ENCODE measurements around the gene CFAP54. TPM values are rescaled to one million over a fixed set of nuclear protein-coding genes. Genes with fewer than 3 reads are reported as not detected.
"Not testable (repeated sequence)": the region's sequence is repeated elsewhere in the genome, so short reads cannot be mapped to it uniquely, and the experiment has no call there.

Gene CFAP54
- total and polyA plus RNA-seq, 2 experiments from 2014 or later = 0.07 to 0.76 TPM

- TF ChIP-seq ZNF462 (CRISPR knock-in tag; IDR thresholded peaks at IDR 0.05) = no peak
- no peak for TF ChIP-seq JUNB (IDR thresholded peaks at IDR 0.05; ENCODE audit: unreplicated experiment)
- TF ChIP-seq NANOG (IDR thresholded peaks at IDR 0.05; ENCODE audit: borderline replicate concordance) = no peak
- no peak for TF ChIP-seq REST (IDR thresholded peaks at IDR 0.05; ENCODE audit: unreplicated experiment)
- no peak for TF ChIP-seq ZNF114 (CRISPR knock-in tag; IDR thresholded peaks at IDR 0.05)
Observed at GRCh38 chr12:96493106-96493505, 3.7 kb downstream of the CFAP54 start (continued).

- H3K4me1 ChIP-seq (ENCODE audit: insufficient read depth); H3K27me3 ChIP-seq (ENCODE audit: insufficient read depth); H3K9me3 Mint-ChIP-seq; H3K4me2 ChIP-seq; H3K27ac ChIP-seq (ENCODE audit: low read depth); ATAC-seq; H4K20me1 ChIP-seq (replicated peaks; ENCODE audit: insufficient read depth); H3K4me3 Mint-ChIP-seq; H3K9me2 ChIP-seq (ENCODE audit: insufficient read depth); H3K27me3 Mint-ChIP-seq (ENCODE audit: insufficient read depth, low read depth, poor library complexity); H3K79me2 ChIP-seq (replicated peaks; ENCODE audit: insufficient read depth); H3K27ac Mint-ChIP-seq; DNase-seq (ENCODE audit: low spot score); H3F3A ChIP-seq (replicated peaks; ENCODE audit: low read depth); H3K36me3 Mint-ChIP-seq (ENCODE audit: low read depth); H3K36me3 ChIP-seq (ENCODE audit: insufficient read depth); H3K4me1 Mint-ChIP-seq; H3K4me3 ChIP-seq: not testable (repeated sequence)
- peak overlapping the region; percentile 33; the same call in 1 of the 2 replicates for H2AFZ ChIP-seq
Observed at GRCh38 chr12:96494154-96494553, 4.8 kb downstream of the CFAP54 start.
